IPS DF 4.7 (cell line): ENCODE results near the gene MERTK.
"Not testable (repeated sequence)": the region's sequence is repeated elsewhere in the genome, so short reads cannot be mapped to it uniquely, and the experiment has no call there.

Source experiments
- DNase-seq: peaks from one replicate; pipeline ENCODE4 v3.0.0-alpha.2; 2013; ENCODE audit warnings: low spot score; ENCODE audit errors: extremely low read depth

MERTK gene

DNA sequence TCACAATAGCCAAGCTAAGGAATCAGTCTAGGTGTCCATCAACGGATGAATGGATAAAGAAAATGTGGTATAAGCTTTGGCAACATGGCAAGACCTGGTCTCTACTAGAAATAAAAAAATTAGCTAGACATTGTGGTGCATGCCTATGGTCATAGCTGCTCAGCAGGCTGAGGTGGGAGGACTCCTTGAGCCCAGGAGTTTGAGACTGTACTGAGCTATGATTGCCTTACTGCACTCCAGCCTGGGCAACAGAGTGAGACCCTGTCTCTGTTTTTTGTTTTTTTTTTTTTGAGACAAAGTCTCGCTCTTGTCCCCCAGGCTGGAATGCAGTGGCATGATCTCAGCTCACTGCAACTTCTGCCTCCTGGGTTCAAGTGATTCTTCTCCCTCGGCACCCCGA is 11.6 kb downstream of the MERTK start:
- not testable (repeated sequence) for DNase-seq

DNA sequence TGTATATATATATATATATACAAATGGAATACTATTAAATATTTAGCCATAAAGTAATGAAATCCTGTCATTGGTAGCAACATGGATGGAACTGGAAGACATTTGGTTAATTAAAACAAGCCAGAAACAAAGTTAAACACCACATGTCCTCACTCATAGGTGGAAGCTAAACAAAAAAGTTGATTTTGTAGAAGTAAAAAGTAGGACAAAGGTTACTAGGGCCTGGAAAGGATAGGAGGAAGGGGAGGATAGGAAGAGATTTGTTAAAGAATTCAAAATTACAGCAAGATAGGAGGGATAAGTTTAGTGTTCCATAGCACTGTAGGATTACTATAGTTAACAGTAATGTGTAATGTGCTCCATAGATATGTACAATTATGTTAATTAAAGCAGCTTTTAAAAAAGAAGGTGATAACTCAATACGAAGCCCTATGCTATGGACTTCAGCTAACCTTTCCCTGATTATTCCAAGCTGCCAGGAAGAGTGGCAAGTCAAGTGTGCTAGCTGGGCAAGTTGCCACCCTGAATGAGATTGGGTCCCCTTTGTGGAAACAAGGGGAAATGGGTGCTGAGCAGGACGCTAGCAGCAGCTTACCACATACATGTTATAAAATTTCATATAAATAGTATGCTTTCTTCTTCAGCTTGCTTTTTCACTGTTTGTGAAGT is 12.3 kb downstream of the MERTK start:
- no peak for DNase-seq

GRCh38 chr2:111911295-111911977 is 13.0 kb downstream of the MERTK start:
- DNase-seq = not testable (repeated sequence)

DNA sequence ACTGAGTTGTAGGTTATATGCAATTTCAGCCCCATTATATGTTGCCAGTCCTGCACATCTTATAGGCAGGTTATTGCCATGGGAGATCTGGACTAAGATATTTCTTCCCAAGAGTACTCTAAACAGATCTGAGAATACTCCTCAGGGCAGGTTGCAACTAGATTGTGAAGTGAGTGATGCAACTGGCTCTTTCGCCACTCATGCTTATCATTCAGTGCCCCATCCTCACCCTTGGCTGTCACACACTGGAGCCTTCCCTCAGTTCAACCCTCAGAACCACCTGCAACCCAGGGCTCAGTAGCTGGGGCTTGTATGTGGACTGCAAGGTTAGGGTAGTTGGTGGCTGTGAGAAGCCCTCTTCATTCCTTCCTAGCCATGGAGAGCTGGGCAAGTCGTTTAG is 14.1 kb downstream of the MERTK start:
- no peak for DNase-seq

DNA sequence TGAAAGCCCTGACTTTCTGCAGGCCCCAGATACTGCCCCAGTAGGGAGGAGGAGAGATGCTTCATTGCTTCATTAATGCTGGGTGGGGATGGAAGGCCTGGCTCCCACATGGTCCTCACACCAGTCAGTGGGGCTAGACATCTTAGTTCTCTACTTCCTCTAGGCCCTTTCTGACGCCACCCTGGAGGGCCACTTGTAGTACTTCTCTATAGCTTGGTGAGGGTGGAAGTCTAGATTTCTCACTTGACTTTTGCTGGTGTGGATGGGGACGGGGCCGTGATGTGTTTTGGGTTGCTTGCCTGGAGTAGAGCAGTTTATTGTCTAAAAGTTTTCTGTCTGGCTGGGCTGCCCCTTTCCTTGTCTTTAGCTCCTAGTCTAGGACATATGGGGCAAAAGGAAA is 18.7 kb downstream of the MERTK start:
- DNase-seq = no peak

DNA sequence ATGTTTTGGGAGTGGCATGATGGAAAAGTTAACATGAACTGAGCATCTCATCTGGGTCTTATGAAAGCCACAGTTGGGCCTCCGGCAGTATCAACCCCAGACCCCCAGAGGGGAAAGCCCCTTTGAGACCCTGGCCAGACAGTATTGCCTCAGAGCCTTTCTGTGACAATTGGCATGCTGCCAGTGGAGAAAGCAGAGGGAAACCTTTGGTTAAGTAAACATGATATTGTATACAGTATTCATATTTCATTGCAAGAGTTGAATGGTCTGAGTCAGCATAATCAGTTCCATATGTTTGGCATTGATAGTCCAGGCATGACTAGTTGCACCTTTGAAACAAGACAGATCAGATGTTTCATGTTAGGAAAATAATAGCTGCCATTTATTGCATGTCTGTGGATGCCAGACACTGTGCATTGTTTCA is 20.0 kb downstream of the MERTK start:
- DNase-seq = no peak

DNA sequence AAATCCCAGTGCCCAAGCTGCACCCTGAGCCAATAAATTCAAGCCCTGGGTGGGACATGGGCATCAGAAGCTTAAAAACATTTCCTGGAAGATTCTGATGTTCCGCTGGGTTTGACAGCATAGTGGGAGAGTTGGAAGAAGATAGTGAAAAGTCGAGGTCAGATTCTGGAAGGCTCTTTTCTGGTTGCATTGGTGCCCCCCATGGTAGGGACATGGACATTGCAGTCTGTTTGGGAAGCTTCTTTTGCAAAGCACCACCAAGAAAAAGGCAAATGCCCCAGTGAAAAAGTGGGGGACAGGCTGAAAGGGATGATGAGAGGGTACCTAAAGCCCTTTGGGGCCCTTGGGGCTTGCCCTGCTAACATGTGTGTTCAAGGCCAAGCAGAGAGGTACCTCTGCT is 21.0 kb downstream of the MERTK start:
- no peak for DNase-seq

GRCh38 chr2:111919794-111920608 is 21.6 kb downstream of the MERTK start:
- DNase-seq = no peak

- DNase-seq = no peak
Measured at GRCh38 chr2:111923276-111923804, 24.9 kb downstream of the MERTK start.

GRCh38 chr2:111924617-111925107 is 26.3 kb downstream of the MERTK start:
- no peak for DNase-seq

GRCh38 chr2:111927723-111928122 is 29.3 kb downstream of the MERTK start:
- DNase-seq = no peak

GRCh38 chr2:111930409-111930808 is 32.0 kb downstream of the MERTK start:
- no peak for DNase-seq

DNA sequence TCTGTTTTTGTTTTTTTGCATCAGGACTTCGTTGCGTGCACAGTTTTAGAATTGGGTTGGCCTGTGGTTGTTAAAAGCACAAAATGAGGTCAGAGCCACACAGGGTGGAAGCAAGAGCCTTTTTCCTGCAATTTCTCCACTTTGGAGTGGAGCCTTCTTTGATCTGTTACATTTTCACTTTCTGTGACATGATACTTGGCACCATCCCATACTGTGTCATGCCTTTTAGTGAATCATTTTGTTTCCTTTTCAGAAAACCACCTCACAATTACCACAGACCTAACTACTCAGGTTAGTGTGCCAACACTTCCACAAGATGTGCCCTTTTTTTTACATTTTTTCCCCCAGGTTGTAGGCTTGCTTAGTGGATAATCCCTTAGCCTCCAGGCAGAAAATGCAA is 32.5 kb downstream of the MERTK start:
- no peak for DNase-seq

DNA sequence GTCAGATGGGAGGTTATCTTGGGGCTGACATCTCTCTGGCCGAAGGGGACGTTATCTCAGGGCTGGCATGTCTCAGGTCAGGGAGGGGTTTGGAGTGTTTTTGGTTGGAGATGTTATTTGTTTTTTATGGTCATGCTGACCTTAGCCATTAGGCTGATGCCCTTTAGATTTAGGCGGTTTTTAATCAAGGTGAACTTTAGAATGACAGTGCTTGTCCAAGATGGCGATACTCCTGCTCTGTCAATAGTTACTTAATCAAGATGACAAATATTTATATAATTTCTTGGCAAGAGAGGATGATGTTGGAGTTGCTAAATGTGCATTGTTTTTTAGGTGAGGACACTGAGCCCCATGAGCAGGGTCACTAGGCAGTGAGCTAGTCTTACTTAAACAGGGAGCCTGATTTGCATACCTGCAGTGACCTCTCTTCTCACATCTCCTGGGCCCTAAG is 34.5 kb downstream of the MERTK start:
- DNase-seq = no peak

- DNase-seq = not testable (repeated sequence)
Measured at GRCh38 chr2:111933900-111934299, 35.5 kb downstream of the MERTK start.

GRCh38 chr2:111936881-111937280 is 38.5 kb downstream of the MERTK start:
- no peak for DNase-seq

GRCh38 chr2:111938392-111938791 is 40.0 kb downstream of the MERTK start:
- DNase-seq = no peak

DNA sequence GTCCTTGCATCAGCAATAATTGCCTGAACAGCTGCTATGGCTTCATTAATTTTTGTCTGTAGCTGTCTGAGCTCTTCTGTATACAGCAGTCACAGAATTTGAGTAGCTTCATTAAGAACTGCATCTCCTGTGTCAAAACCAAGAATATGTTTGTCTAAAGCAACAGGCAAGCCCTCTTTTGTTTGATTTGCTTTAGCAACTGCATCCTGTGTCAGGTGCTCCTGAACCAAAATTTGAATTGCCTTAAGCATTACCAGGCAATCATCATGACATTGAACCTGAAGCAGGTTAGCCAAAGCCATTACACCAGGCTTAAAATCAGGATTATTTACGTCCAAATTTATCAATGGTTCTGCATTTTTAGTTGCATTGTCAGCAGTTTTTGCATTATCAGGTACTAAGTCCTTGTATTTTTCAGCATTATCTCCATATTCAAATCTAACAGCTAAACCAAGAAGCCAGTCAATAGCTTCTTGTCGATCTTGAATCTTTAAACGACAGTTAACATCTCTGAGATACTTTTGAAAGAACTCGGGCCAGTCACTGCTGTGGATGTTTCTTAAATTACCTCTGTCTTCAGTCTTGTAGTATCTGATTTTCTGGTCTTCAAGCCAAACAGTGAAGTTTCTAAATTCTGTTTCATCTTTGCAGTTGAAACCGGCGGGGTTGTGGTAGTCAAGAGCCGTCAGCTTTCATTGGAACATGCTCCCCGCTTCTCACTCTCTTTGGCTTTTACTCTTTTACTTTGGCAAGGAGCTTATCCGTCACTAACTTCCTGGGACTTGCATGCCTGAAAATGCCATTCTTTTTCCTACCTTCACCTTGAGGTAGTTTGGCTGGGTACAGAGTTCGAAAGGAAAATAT is 42.2 kb downstream of the MERTK start:
- DNase-seq = no peak

- no peak for DNase-seq
Measured at GRCh38 chr2:111941531-111941930, 43.1 kb downstream of the MERTK start.

DNA sequence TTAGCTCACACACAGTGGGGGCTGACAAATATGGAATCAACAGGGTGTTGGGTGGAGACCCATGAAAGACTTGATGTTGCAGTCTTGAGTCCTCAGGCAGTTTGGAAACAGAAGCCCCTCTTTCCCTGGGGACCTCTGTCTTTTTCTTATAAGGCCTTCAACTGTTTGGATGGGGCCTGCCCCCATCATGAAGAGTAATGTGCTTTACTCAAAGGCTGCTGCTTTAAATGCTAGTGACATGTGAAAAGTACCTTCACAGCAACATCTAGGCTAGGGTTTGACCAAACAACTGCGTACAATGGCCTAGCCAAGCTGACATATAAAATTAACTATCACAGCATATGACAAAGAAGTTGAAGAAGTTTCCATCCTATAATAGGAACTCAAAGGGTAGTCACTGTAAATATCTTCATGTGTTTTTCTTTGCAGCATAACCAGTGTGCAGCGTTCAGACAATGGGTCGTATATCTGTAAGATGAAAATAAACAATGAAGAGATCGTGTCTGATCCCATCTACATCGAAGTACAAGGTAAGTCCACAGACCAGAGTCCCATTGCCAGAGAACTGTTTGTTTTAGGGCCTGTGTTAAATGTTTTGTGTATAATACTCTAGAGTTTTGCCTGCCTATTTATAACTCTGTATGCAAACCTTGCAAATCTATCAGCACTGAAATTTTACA is 46.3 kb downstream of the MERTK start:
- DNase-seq = no peak
